Upper lobe of left lung (tissue), 6 donors: ENCODE results near the gene RNF44. TPM values are rescaled to one million over a fixed set of nuclear protein-coding genes. Genes with fewer than 3 reads are reported as not detected.

Experiments used
- ATAC-seq, 2 donors: fragments of 200-7000 bp; cut with Tn5 transposase; one replicate each; pipeline ENCODE4 v1.9.1; 2022; ENCODE audit warnings: mild to moderate bottlenecking in 2 of 2, moderate library complexity in 2 of 2; ENCODE audit not compliant: low FRiP score in 2 of 2
- DNase-seq, 2 donors: peaks; one replicate each; pipeline ENCODE4 v3.0.0-alpha.2; 2019 to 2020
- H3K27ac ChIP-seq, 4 donors: fragments of 200-600 bp; sonication (generic); one replicate each; pipeline ENCODE4 v1.5.1; 2016 to 2019
- H3K27me3 ChIP-seq, 4 donors: fragments of 200-600 bp; sonication (generic); one replicate each; pipeline ENCODE4 v1.5.1; 2017 to 2019
- H3K36me3 ChIP-seq, 4 donors: fragments of 200-600 bp; sonication (generic); one replicate each; pipeline ENCODE4 v1.5.1; 2016 to 2019
- H3K4me1 ChIP-seq, 4 donors: fragments of 200-600 bp; sonication (generic); one replicate each; pipeline ENCODE4 v1.5.1; 2018 to 2019
- H3K4me3 ChIP-seq, 4 donors: fragments of 200-600 bp; sonication (generic); one replicate each; pipeline ENCODE4 v1.5.1; 2017 to 2019; ENCODE audit warnings: mild to moderate bottlenecking in 2 of 4, moderate library complexity in 1 of 4
- H3K9me3 ChIP-seq, 4 donors: fragments of 200-600 bp; sonication (generic); one replicate each; pipeline ENCODE4 v1.5.1; 2018 to 2019
- EP300 ChIP-seq, 4 donors: sonication (generic); formaldehyde crosslinking; IDR thresholded peaks; one replicate each; pipeline ENCODE4 v1.5.1; 2017; ENCODE audit warnings: antibody characterized with exemption in 4 of 4, control low read depth in 2 of 4
- POLR2A ChIP-seq, 4 donors: fragments of 450-650 bp; IDR thresholded peaks; one replicate each; pipeline ENCODE4 v1.5.1; 2016 to 2017; ENCODE audit warnings: antibody characterized with exemption in 4 of 4, mild to moderate bottlenecking in 2 of 4
- POLR2AphosphoS5 ChIP-seq, 2 donors: sonication (generic); formaldehyde crosslinking; IDR thresholded peaks; one replicate each; pipeline ENCODE4 v1.5.1; 2017; ENCODE audit warnings: antibody characterized with exemption in 2 of 2
- WGBS, 2 donors: methylation state at CpG; one replicate each; pipeline ENCODE4 v1.1.5; 2017 to 2018; 5-methylcytosine and 5-hydroxymethylcytosine counted together
- small RNA-seq, 4 donors: library from RNA; depleted of rRNA; stranded (forward); fragments of <200 nt; gene quantifications; one replicate each; pipeline ENCODE3, GENCODE V24; 2016
- total RNA-seq, 6 donors: library from RNA; depleted of rRNA in 4 of 6; stranded (reverse); fragments of >200 nt in 4 of 6; gene quantifications; one replicate each; pipeline versions ENCODE4 v1.1.0 to v1.2.1, GENCODE V29; 2016 to 2021
- TF ChIP-seq, protein P1 (sequence below), 6 experiments: fragments of 450-650 bp in 4 of 6; fragments of 200-600 bp in 2 of 6; sonication (generic) in 2 of 6; IDR thresholded peaks; one replicate each; pipeline ENCODE4 v1.5.1; 2016 to 2019; ENCODE audit warnings: antibody characterized with exemption in 6 of 6
- donor health status: DM: no; HTN: no; CAD: no; lungs with moderate emphysema.
- donor health status: DM: no; HTN: yes; CAD: no; lungs with severe emphysema.

RNF44 gene
- total RNA-seq, 6 donors from 2014 or later = 13.4 to 76.5 (median 51.7) TPM

GRCh38 chr5:176486189-176486757 lies 50.9 kb downstream of the RNF44 start:
- TF ChIP-seq EP300 (IDR thresholded peaks at IDR 0.05) = no peak
- TF ChIP-seq POLR2AphosphoS5 (IDR thresholded peaks at IDR 0.05) = no peak
- Histone ChIP-seq H3K27ac (peak overlapping the region in 1 of 4 donors; percentile 6), H3K4me3 (no peak overlapping the region), H3K4me1 (peaks cover 9 to 18% (median 12%) of the 10 kb centered on the region in 4 donors), H3K36me3 (peaks cover 0 to 81% (median 20%) of the 10 kb centered on the region in 4 donors), H3K9me3 (no peaks in the 10 kb centered on the region), H3K27me3 (no peaks in the 10 kb centered on the region)
- ATAC-seq = peak in 1 of 2 donors; percentile 46
- DNase-seq = no peak
- WGBS, 2 donors = 72 to 81% methylated on average over 7 of the region's 7 CpGs

- DNase-seq (no peak), ATAC-seq (no peak)
- 85 to 92% methylated on average over 1 to 2 of the region's 2 CpGs for WGBS, 2 donors
- Histone ChIP-seq H3K36me3 (peaks cover 0 to 81% (median 19%) of the 10 kb centered on the region in 4 donors), H3K27ac (no peak overlapping the region), H3K27me3 (no peaks in the 10 kb centered on the region), H3K4me1 (peaks cover 9 to 18% (median 12%) of the 10 kb centered on the region in 4 donors), H3K9me3 (no peaks in the 10 kb centered on the region), H3K4me3 (no peak overlapping the region)
- TF ChIP-seq, protein P1, sequence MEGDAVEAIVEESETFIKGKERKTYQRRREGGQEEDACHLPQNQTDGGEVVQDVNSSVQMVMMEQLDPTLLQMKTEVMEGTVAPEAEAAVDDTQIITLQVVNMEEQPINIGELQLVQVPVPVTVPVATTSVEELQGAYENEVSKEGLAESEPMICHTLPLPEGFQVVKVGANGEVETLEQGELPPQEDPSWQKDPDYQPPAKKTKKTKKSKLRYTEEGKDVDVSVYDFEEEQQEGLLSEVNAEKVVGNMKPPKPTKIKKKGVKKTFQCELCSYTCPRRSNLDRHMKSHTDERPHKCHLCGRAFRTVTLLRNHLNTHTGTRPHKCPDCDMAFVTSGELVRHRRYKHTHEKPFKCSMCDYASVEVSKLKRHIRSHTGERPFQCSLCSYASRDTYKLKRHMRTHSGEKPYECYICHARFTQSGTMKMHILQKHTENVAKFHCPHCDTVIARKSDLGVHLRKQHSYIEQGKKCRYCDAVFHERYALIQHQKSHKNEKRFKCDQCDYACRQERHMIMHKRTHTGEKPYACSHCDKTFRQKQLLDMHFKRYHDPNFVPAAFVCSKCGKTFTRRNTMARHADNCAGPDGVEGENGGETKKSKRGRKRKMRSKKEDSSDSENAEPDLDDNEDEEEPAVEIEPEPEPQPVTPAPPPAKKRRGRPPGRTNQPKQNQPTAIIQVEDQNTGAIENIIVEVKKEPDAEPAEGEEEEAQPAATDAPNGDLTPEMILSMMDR (IDR thresholded peaks at IDR 0.05) = no peak
- TF ChIP-seq POLR2AphosphoS5 (IDR thresholded peaks at IDR 0.05) (no peak), EP300 (IDR thresholded peaks at IDR 0.05) (no peak), POLR2A (IDR thresholded peaks at IDR 0.05) (no peak)
Observed at GRCh38 chr5:176485176-176485575, 52.0 kb downstream of the RNF44 start.

DNA sequence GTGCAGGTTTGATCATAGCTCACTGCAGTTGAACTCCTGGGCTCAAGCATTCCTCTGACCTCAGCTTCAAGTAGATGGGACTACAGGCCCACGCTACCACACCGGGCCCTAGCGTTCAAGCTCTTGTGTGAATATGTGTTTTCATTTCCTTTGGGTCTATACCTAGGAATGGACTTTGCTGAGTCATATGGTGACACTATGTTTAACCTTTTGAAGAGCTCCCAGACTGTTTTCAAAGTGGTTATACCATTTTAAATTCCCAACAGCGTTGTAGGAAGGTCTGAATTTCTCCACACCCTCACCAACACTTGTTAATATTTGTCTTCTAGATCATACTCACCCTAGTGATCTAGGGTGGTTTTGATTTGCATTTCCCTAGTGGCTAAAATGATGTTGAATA lies 55.5 kb downstream of the RNF44 start:
- no peak overlapping the region for H3K4me3 ChIP-seq
- ATAC-seq = no peak
- no peak for TF ChIP-seq POLR2AphosphoS5 (IDR thresholded peaks at IDR 0.05)
- TF ChIP-seq, protein P1 (IDR thresholded peaks at IDR 0.05) = no peak
- no peak for TF ChIP-seq EP300 (IDR thresholded peaks at IDR 0.05)
- no peak for TF ChIP-seq POLR2A (IDR thresholded peaks at IDR 0.05)
- H3K36me3 ChIP-seq = peaks cover 0 to 62% (median 20%) of the 10 kb centered on the region in 4 donors
- no peaks in the 10 kb centered on the region for H3K27me3 ChIP-seq
- WGBS, 2 donors = 89 to 91% methylated on average over 4 of the region's 4 CpGs
- no peak for DNase-seq
- H3K9me3 ChIP-seq = no peaks in the 10 kb centered on the region
- peaks cover 5 to 10% (median 6%) of the 10 kb centered on the region in 4 donors for H3K4me1 ChIP-seq
- no peak overlapping the region for H3K27ac ChIP-seq

Small RNA genes within 50 kb of the gene (small RNA-seq; reads per million reads assigned to genes)
- gene RF00019 = 0 reads per million in 4 donors
- 0 reads per million in 4 donors for gene RN7SL684P

Other genes with a start within 250 kb of the RNF44 start
- 100 to 1,000 TPM in 2 of 6 donors, 10 to 100 TPM in 4; 53.4 to 109 (median 90.0) TPM for gene KIAA1191, start 175.6 kb downstream of the RNF44 start, total RNA-seq
- 1 to 10 TPM; 2.7 to 7.8 (median 4.1) TPM for gene ARL10, start 171.9 kb downstream of the RNF44 start, total RNA-seq
- gene NOP16, start 148.8 kb downstream of the RNF44 start, total RNA-seq = 10 to 100 TPM in 4 of 6 donors, 1 to 10 TPM in 2; 3.1 to 25.4 (median 12.1) TPM
- 100 to 1,000 TPM in 3 of 6 donors, 10 to 100 TPM in 3; 46.5 to 108 (median 93.6) TPM for gene HIGD2A, start 148.7 kb downstream of the RNF44 start, total RNA-seq
- 100 to 1,000 TPM in 4 of 6 donors, 10 to 100 TPM in 2; 54.5 to 187 (median 109) TPM for gene CLTB, start 120.9 kb downstream of the RNF44 start, total RNA-seq
- gene FAF2, start 89.0 kb downstream of the RNF44 start, total RNA-seq = 10 to 100 TPM; 11.5 to 33.0 (median 30.0) TPM
- under 1 TPM in 2 of 6 donors, not detected in 4; 0.30 to 0.34 TPM for gene CDHR2, start 11.9 kb upstream of the RNF44 start, total RNA-seq
- 1 to 10 TPM in 3 of 6 donors, under 1 TPM in 3; under 0.01 to 4.0 (median 1.3) TPM for gene GPRIN1, start 72.8 kb upstream of the RNF44 start, total RNA-seq
- gene SNCB, start 93.1 kb upstream of the RNF44 start, total RNA-seq = not detected
- gene EIF4E1B, start 93.3 kb upstream of the RNF44 start, total RNA-seq = not detected
- 10 to 100 TPM; 20.1 to 36.8 (median 25.6) TPM for gene TSPAN17, start 110.1 kb upstream of the RNF44 start, total RNA-seq